Parathyroid adenoma (tissue), 2 donors: ENCODE results near the gene TCP1.

Source experiments
- H2AFZ ChIP-seq: fragments of 300-600 bp; sonication (generic); one replicate; pipeline ENCODE4 v1.7.0; 2017; ENCODE audit warnings: antibody characterized with exemption, mild to moderate bottlenecking
- H3K27ac ChIP-seq: fragments of 300-600 bp; sonication (generic); one replicate; pipeline ENCODE4 v1.7.0; 2017
- H3K27me3 ChIP-seq: fragments of 300-600 bp; sonication (generic); one replicate; pipeline ENCODE4 v1.7.0; 2017; ENCODE audit warnings: low read length; ENCODE audit not compliant: control insufficient read depth, insufficient read depth
- H3K36me3 ChIP-seq: fragments of 300-600 bp; sonication (generic); one replicate; pipeline ENCODE4 v1.7.0; 2017; ENCODE audit warnings: low read length; ENCODE audit not compliant: control insufficient read depth, insufficient read depth
- H3K4me1 ChIP-seq: fragments of 300-600 bp; sonication (generic); one replicate; pipeline ENCODE4 v1.7.0; 2017; ENCODE audit warnings: control low read depth
- H3K4me2 ChIP-seq: fragments of 300-600 bp; sonication (generic); one replicate; pipeline ENCODE4 v1.7.0; 2017; ENCODE audit warnings: low read length
- H3K4me3 ChIP-seq: fragments of 300-600 bp; sonication (generic); one replicate; pipeline ENCODE4 v1.7.0; 2017; ENCODE audit warnings: low read depth, low read length
- H3K79me2 ChIP-seq: fragments of 300-600 bp; sonication (generic); one replicate; pipeline ENCODE4 v1.7.0; 2017; ENCODE audit warnings: control low read depth
- H3K9ac ChIP-seq: fragments of 300-600 bp; sonication (generic); one replicate; pipeline ENCODE4 v1.7.0; 2017; ENCODE audit warnings: mild to moderate bottlenecking
- H3K9me3 ChIP-seq: fragments of 300-600 bp; sonication (generic); one replicate; pipeline ENCODE4 v1.7.0; 2017; ENCODE audit warnings: low read length; ENCODE audit not compliant: control insufficient read depth
- TF ChIP-seq, protein P1 (sequence below): fragments of 300-600 bp; sonication (generic); IDR thresholded peaks from one replicate; pipeline ENCODE4 v1.7.0; 2017; ENCODE audit warnings: antibody characterized with exemption, mild to moderate bottlenecking
- donor health status: primary hyperparathyroidism.

Gene TCP1

GRCh38 chr6:159813781-159814180, 24.4 kb upstream of the TCP1 start:
- Histone ChIP-seq H3K4me3 (no peak overlapping the region), H3K79me2 (no peaks in the 10 kb centered on the region), H3K4me2 (no peak overlapping the region), H3K9me3 (no peaks in the 10 kb centered on the region), H3K4me1 (no peaks in the 10 kb centered on the region), H3K27me3 (no peaks in the 10 kb centered on the region), H3K36me3 (no peaks in the 10 kb centered on the region), H3K9ac (no peak overlapping the region), H2AFZ (no peak overlapping the region), H3K27ac (no peak overlapping the region)
- TF ChIP-seq, protein P1, sequence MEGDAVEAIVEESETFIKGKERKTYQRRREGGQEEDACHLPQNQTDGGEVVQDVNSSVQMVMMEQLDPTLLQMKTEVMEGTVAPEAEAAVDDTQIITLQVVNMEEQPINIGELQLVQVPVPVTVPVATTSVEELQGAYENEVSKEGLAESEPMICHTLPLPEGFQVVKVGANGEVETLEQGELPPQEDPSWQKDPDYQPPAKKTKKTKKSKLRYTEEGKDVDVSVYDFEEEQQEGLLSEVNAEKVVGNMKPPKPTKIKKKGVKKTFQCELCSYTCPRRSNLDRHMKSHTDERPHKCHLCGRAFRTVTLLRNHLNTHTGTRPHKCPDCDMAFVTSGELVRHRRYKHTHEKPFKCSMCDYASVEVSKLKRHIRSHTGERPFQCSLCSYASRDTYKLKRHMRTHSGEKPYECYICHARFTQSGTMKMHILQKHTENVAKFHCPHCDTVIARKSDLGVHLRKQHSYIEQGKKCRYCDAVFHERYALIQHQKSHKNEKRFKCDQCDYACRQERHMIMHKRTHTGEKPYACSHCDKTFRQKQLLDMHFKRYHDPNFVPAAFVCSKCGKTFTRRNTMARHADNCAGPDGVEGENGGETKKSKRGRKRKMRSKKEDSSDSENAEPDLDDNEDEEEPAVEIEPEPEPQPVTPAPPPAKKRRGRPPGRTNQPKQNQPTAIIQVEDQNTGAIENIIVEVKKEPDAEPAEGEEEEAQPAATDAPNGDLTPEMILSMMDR = no peak

- H3K27me3 ChIP-seq = no peaks in the 10 kb centered on the region
- no peak overlapping the region for H3K9ac ChIP-seq
- no peak overlapping the region for H2AFZ ChIP-seq
- no peaks in the 10 kb centered on the region for H3K36me3 ChIP-seq
- H3K79me2 ChIP-seq = no peaks in the 10 kb centered on the region
- no peak overlapping the region for H3K4me3 ChIP-seq
- TF ChIP-seq, protein P1 = no peak
- H3K4me2 ChIP-seq = no peak overlapping the region
- H3K27ac ChIP-seq = no peak overlapping the region
- no peaks in the 10 kb centered on the region for H3K4me1 ChIP-seq
- H3K9me3 ChIP-seq = no peaks in the 10 kb centered on the region
Observed at GRCh38 chr6:159809149-159809548, 19.7 kb upstream of the TCP1 start.

- Histone ChIP-seq H3K9ac (no peak overlapping the region), H3K4me1 (no peaks in the 10 kb centered on the region), H3K4me2 (no peak overlapping the region), H3K36me3 (no peaks in the 10 kb centered on the region), H3K27me3 (no peaks in the 10 kb centered on the region), H3K79me2 (no peaks in the 10 kb centered on the region), H3K4me3 (no peak overlapping the region), H3K9me3 (no peaks in the 10 kb centered on the region), H2AFZ (no peak overlapping the region), H3K27ac (no peak overlapping the region)
- TF ChIP-seq, protein P1 = no peak
Observed at GRCh38 chr6:159808647-159809046, 19.2 kb upstream of the TCP1 start.

- no peak overlapping the region for H3K4me3 ChIP-seq
- no peaks in the 10 kb centered on the region for H3K36me3 ChIP-seq
- no peaks in the 10 kb centered on the region for H3K9me3 ChIP-seq
- no peak overlapping the region for H3K4me2 ChIP-seq
- no peaks in the 10 kb centered on the region for H3K79me2 ChIP-seq
- no peak overlapping the region for H3K9ac ChIP-seq
- H3K4me1 ChIP-seq = no peaks in the 10 kb centered on the region
- H3K27me3 ChIP-seq = no peaks in the 10 kb centered on the region
- no peak overlapping the region for H3K27ac ChIP-seq
- TF ChIP-seq, protein P1 = no peak
- no peak overlapping the region for H2AFZ ChIP-seq
Observed at GRCh38 chr6:159807150-159807858, 17.9 kb upstream of the TCP1 start.

GRCh38 chr6:159806021-159806458, 16.6 kb upstream of the TCP1 start:
- Histone ChIP-seq H3K4me3 (no peak overlapping the region), H3K27me3 (no peaks in the 10 kb centered on the region), H3K4me2 (no peak overlapping the region), H3K79me2 (no peaks in the 10 kb centered on the region), H3K27ac (no peak overlapping the region), H2AFZ (no peak overlapping the region), H3K9ac (no peak overlapping the region), H3K9me3 (no peaks in the 10 kb centered on the region), H3K4me1 (no peaks in the 10 kb centered on the region), H3K36me3 (no peaks in the 10 kb centered on the region)
- TF ChIP-seq, protein P1 = no peak
